AG04450 (cell line): ENCODE data around the gene TEAD2. TPM values are rescaled to one million over a fixed set of nuclear protein-coding genes. Genes with fewer than 3 reads are reported as not detected.
"Not testable (repeated sequence)": the region's sequence is repeated elsewhere in the genome, so short reads cannot be mapped to it uniquely, and the experiment has no call there.

Source experiments
- CTCF ChIA-PET: fragments of 300-600, 350-600 bp; formaldehyde crosslinking; extraction: SDS; loops from one replicate; lab custom pipeline; 2022; ENCODE audit warnings: antibody characterized with exemption, inconsistent platforms; lab: Charles Lee
- POLR2A ChIA-PET: fragments of 350-600 bp; formaldehyde crosslinking; extraction: SDS; loops from one replicate; lab custom pipeline; 2021; ENCODE audit warnings: antibody characterized with exemption, inconsistent platforms; lab: Yijun Ruan, JAX
- DNase-seq: peaks from one replicate; pipeline ENCODE4 v3.0.0-alpha.2; 2011; ENCODE audit warnings: low read depth, low spot score
- H3K27ac ChIP-seq: one replicate; pipeline ENCODE4 v1.5.1; 2012; ENCODE audit warnings: low read depth, low read length, control low read depth
- H3K27me3 ChIP-seq: one replicate; pipeline ENCODE4 v1.6.0; 2012; ENCODE audit warnings: low read length; ENCODE audit not compliant: control insufficient read depth, insufficient read depth
- H3K4me3 ChIP-seq: 2 replicates; pipeline ENCODE4 v1.5.1; 2011; ENCODE audit warnings: mild to moderate bottlenecking, low read depth, low read length, control low read depth
- H3K9me3 ChIP-seq: 2 replicates; pipeline ENCODE4 v1.5.1; 2012; ENCODE audit warnings: low read length; ENCODE audit not compliant: control insufficient read depth, insufficient read depth
- CTCF ChIP-seq: IDR thresholded peaks from 2 replicates; pipeline ENCODE4 v1.5.1; 2011; ENCODE audit warnings: low read depth, low read length, control low read depth, inconsistent platforms
- polyA plus RNA-seq: library from polyadenylated mRNA; depleted of rRNA; stranded (reverse); fragments of >200 nt; gene quantifications from 2 replicates; pipeline ENCODE4 v1.2.3, GENCODE V29; 2011; rRNA removed
- small RNA-seq: library from RNA; depleted of rRNA; stranded (forward); fragments of <200 nt; gene quantifications from one replicate; pipeline ENCODE3, GENCODE V24; 2012; ENCODE audit warnings: low read depth; ENCODE audit not compliant: insufficient read length

The TEAD2 gene
- polyA plus RNA-seq, 1 experiment, result 32.8 TPM

- ChIA-PET CTCF (interaction anchor here (0.6 to 1.8 kb wide), 28 partner anchors 9 to 209 kb away, joined by 3 to 17 read pairs (median 4); partner anchors contain the start of gene SLC6A16), POLR2A (interaction anchor here (0.6 kb wide), 1 partner anchor 44 kb away, joined by 9 read pairs; no protein-coding TSS in a partner anchor)
- Histone ChIP-seq H3K27ac (no peak overlapping the region), H3K9me3 (peaks cover 4% of the 10 kb centered on the region; the same call in 1 of the 2 replicates), H3K4me3 (peak overlapping the region; percentile 13; the same call in 1 of the 2 replicates), H3K27me3 (no peaks in the 10 kb centered on the region)
- TF ChIP-seq CTCF, result peak; percentile 81
- no peak for DNase-seq
Measured at GRCh38 chr19:49301165-49301865, 60.9 kb downstream of the TEAD2 start.

- POLR2A ChIA-PET, H3K4me3 ChIP-seq, DNase-seq, H3K9me3 ChIP-seq, H3K27me3 ChIP-seq, CTCF ChIA-PET, H3K27ac ChIP-seq: not testable (repeated sequence)
Measured at GRCh38 chr19:49298653-49299052, 63.6 kb downstream of the TEAD2 start.

- Histone ChIP-seq H3K4me3 (no peak overlapping the region), H3K9me3 (no peaks in the 10 kb centered on the region), H3K27me3 (no peaks in the 10 kb centered on the region), H3K27ac (no peak overlapping the region)
- CTCF ChIA-PET, result no interaction called here
- TF ChIP-seq CTCF, result no peak
- POLR2A ChIA-PET, result no interaction called here
- peak; percentile 46 for DNase-seq
Measured at GRCh38 chr19:49297403-49297802, 64.8 kb downstream of the TEAD2 start.

- no peaks in the 10 kb centered on the region for H3K27me3 ChIP-seq
- DNase-seq, result no peak
- H3K4me3 ChIP-seq, result no peak overlapping the region
- CTCF ChIA-PET, result no interaction called here
- no peak overlapping the region for H3K27ac ChIP-seq
- POLR2A ChIA-PET, result interaction anchor here (0.5 kb wide), 1 partner anchor 17 kb away, joined by 4 read pairs; no protein-coding TSS in a partner anchor
- no peak for TF ChIP-seq CTCF
- no peaks in the 10 kb centered on the region for H3K9me3 ChIP-seq
Measured at GRCh38 chr19:49295208-49295880, 66.9 kb downstream of the TEAD2 start.

GRCh38 chr19:49294401-49294800 lies 67.8 kb downstream of the TEAD2 start:
- DNase-seq, result no peak
- POLR2A ChIA-PET, result no interaction called here
- TF ChIP-seq CTCF, result no peak
- no peaks in the 10 kb centered on the region for H3K27me3 ChIP-seq
- no peak overlapping the region for H3K4me3 ChIP-seq
- CTCF ChIA-PET, result no interaction called here
- no peak overlapping the region for H3K27ac ChIP-seq
- H3K9me3 ChIP-seq, result no peaks in the 10 kb centered on the region

Small RNAs within 50 kb of the gene (small RNA-seq; reads per million reads assigned to genes)
- not detected for gene MIR4324

Other genes starting within 250 kb of the TEAD2 start
- gene LIN7B, start 248.0 kb downstream of the TEAD2 start, polyA plus RNA-seq, result 4.2 and 4.9 TPM in 2 replicates
- gene C19orf73, start 243.3 kb downstream of the TEAD2 start, polyA plus RNA-seq, result 0.36 and 0.50 TPM in 2 replicates
- gene PPFIA3, start 242.9 kb downstream of the TEAD2 start, polyA plus RNA-seq, result 0.52 and 0.63 TPM in 2 replicates
- 0.06 TPM in 1 of 2 replicates, not detected in the other for gene HRC, start 207.0 kb downstream of the TEAD2 start, polyA plus RNA-seq
- gene TRPM4, start 204.6 kb downstream of the TEAD2 start, polyA plus RNA-seq, result 4.3 and 6.3 TPM in 2 replicates
- 1.5 and 1.6 TPM in 2 replicates for gene SLC6A16, start 37.2 kb downstream of the TEAD2 start, polyA plus RNA-seq
- not detected in 2 replicates for gene CD37, start 27.0 kb downstream of the TEAD2 start, polyA plus RNA-seq
- 0.14 TPM in 1 of 2 replicates, not detected in the other for gene DKKL1, start 1.5 kb upstream of the TEAD2 start, polyA plus RNA-seq
- gene KASH5, start 25.8 kb upstream of the TEAD2 start, polyA plus RNA-seq, result not detected in 2 replicates
- not detected in 2 replicates for gene PTH2, start 61.0 kb upstream of the TEAD2 start, polyA plus RNA-seq
- gene GFY, start 63.0 kb upstream of the TEAD2 start, polyA plus RNA-seq, result not detected in 2 replicates
- gene SLC17A7, start 79.1 kb upstream of the TEAD2 start, polyA plus RNA-seq, result 0.02 and 0.04 TPM in 2 replicates
- gene PIH1D1, start 89.4 kb upstream of the TEAD2 start, polyA plus RNA-seq, result 60.3 and 62.5 TPM in 2 replicates
- 4.1 and 4.3 TPM in 2 replicates for gene ALDH16A1, start 90.8 kb upstream of the TEAD2 start, polyA plus RNA-seq
- gene FLT3LG, start 111.8 kb upstream of the TEAD2 start, polyA plus RNA-seq, result 3.7 and 5.9 TPM in 2 replicates
- gene RPL13A, start 125.2 kb upstream of the TEAD2 start, polyA plus RNA-seq, result 3,816 and 4,938 TPM in 2 replicates
- 1,562 and 2,122 TPM in 2 replicates for gene RPS11, start 134.0 kb upstream of the TEAD2 start, polyA plus RNA-seq
- 46.1 and 68.1 TPM in 2 replicates for gene FCGRT, start 150.2 kb upstream of the TEAD2 start, polyA plus RNA-seq
- 14.7 and 29.4 TPM in 2 replicates for gene RCN3, start 165.6 kb upstream of the TEAD2 start, polyA plus RNA-seq
- gene NOSIP, start 218.1 kb upstream of the TEAD2 start, polyA plus RNA-seq, result 43.9 and 77.5 TPM in 2 replicates
- 0.31 and 0.35 TPM in 2 replicates for gene PRRG2, start 218.9 kb upstream of the TEAD2 start, polyA plus RNA-seq
- 0.36 and 0.66 TPM in 2 replicates for gene PRR12, start 228.8 kb upstream of the TEAD2 start, polyA plus RNA-seq